NCI-H510A treated with DMSO at 0.1 percent for 48 hours (cell line): Measurements from ENCODE around the gene ABI1.

Experiments used
- DNase-seq: peaks from one replicate; lab custom pipeline; 2025; lab: John Stamatoyannopoulos, UW

The ABI1 gene

DNA sequence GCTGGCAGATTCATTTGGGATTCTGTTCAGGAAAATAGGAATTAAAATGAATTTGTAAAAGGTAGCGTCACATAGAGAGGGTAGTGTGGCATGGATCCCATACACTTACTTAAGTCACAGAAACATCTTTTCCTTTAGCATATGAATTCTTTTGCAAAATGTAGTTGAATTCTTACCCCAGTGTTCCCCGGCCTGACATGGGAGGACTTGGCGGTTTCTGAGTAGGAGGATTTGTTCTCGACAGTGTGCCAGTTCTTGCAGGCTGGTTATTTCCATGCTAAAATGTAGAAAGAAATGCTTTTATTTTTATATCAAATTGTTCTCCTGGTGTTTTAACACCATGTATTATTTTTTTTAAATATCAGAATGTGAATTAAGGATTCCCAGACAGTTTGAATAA is 90.7 kb downstream of the ABI1 start:
- no peak for DNase-seq

- DNase-seq, result no peak
These were observed 95.2 kb downstream of the ABI1 start for GRCh38 chr10:26765549-26765948.

DNA sequence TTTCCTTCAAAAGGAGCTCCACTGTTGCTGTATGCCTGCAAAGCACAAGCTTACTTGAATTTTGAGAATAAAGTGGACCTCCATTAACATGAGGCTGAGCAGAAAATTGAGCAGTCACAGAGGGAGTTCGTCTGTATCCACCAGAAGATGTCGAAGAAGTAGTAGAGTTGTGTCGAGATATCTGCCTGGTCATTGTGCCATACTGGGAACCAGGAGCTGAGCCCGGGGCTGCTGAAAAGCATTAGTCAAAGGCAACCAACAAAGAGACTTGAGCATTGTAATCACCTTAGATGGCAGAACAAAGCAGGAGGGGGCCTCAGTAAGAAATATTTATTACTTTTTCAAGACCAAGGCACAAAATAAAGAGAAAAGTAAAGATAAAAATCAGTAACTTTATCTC is 101.8 kb downstream of the ABI1 start:
- no peak for DNase-seq

DNA sequence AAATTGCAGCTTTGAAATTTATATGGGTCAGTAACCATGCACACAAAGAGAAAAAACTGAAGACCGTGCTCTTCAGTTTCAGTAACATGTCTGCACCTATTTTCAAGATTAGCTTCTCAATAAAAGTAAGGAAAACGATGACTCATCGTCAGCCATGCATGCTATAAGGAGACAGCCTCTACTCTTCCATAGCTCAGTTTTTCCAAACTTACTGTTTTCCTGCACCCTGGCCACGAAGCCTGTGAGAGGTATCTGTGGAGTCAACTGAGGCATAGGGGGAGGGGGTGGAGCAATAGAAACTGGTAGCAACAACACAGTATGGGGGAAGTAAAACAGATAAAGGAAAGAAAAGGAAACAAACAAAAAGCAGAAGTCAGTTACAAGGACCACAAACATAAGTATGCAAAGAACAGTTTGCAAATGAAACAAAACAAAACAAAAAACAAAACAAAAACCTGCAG is 105.3 kb downstream of the ABI1 start:
- no peak for DNase-seq

DNA sequence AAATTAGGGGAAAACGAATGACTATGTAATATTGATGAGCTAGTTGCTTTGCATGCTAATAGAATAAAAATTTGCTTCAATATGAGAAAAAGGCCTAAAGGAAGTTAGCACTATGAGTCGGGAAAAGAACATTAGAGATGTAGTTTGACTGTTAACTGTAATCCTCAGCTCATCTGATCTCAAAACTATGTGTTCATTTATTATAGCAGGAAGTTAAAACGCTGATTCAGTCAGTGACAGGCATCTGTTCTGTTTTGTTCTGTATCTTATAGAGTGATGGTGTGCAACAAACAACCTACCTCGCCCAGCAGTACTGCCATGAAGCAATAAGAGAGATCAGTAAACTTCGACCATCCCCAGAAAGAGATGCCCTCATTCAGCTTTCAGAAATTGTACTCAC is 114.7 kb downstream of the ABI1 start:
- no peak for DNase-seq

DNA sequence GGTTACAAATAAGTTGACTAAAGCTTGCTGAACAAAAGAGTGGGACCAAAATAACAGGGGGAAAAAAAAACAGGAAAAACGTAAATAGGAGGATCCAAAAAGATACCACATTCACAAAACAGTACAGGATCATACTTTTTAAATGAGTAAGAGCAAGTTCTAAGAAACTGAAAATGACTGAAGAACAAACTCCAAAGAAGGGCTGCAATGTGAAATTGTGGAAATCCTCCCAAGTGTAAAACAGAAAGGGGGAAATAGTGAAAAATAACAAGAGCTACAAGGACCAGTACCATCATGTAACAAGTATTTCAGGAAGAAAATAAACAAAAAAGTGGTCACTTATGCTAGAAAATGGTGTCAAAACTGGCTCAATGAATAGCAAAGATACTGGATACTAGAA is 116.9 kb downstream of the ABI1 start:
- no peak for DNase-seq

GRCh38 chr10:26743091-26743490 is 117.7 kb downstream of the ABI1 start:
- DNase-seq, result no peak

- no peak for DNase-seq
These were observed 119.4 kb downstream of the ABI1 start for GRCh38 chr10:26741368-26741767.

DNA sequence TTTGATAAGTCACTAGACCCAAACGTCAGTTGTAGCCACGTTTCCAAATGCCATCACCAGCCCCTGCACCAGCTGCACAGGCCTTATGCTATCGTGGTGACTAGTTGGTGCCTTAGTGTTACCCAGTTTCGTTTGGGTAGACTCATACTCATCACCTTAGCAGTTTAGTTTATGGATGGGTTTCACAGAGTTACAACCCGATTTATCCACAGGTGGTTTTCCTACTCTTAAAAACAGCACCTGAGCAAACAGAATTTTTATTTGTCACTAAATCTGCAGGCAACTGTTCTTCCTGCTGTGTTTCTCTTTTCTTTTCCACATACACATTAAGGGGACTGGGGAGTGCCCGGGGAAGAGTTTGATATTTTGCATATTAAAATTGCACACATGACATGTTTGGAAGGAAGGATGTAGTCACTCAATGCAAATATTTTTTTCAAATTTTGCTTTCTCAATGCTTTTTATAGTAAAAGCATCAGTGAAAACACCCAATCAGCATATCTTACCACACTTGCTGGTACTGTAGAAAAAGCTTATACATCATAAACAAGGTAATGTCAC is 121.6 kb downstream of the ABI1 start:
- no peak for DNase-seq

DNA sequence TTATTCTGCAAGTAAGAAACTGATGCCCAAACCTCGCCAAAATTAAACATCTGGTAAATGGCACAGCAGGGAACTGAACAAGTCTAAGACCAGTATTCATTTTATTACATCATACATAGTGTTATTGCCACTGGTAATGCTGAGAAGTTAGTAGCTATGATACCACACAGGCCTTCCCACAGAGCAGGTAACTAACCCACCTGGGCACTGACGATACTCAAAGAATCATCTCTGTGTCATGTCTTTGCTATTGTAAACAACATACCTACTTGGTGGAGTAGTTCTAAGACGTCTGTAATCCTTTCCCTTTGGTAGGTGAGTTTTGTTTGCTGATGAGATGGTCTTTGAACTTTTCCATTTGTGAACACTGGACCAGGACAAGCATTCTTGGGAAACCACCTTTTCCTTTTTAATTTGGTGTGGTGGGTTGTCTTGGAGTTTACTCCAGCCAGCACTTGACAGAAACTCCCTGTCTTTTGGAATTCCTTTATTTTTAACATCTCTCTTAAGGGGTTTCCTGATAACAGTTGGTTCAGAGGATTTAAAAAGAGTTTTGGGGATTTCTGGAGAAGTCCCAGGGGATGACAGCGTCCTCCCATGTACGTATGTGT is 122.4 kb downstream of the ABI1 start:
- no peak for DNase-seq

- no peak for DNase-seq
These were observed 123.0 kb downstream of the ABI1 start for GRCh38 chr10:26737730-26738129.

GRCh38 chr10:26735435-26735834 is 125.3 kb downstream of the ABI1 start:
- DNase-seq, result no peak

- DNase-seq, result peak; percentile 4
These were observed 126.8 kb downstream of the ABI1 start for GRCh38 chr10:26733750-26734568.

GRCh38 chr10:26730552-26730951 is 130.2 kb downstream of the ABI1 start:
- no peak for DNase-seq

GRCh38 chr10:26729395-26729794 is 131.4 kb downstream of the ABI1 start:
- no peak for DNase-seq

- DNase-seq, result no peak
These were observed 131.8 kb downstream of the ABI1 start for GRCh38 chr10:26728957-26729356.

GRCh38 chr10:26727005-26727404 is 133.8 kb downstream of the ABI1 start:
- no peak for DNase-seq

GRCh38 chr10:26725837-26726727 is 134.7 kb downstream of the ABI1 start:
- DNase-seq, result peak; percentile 33

DNA sequence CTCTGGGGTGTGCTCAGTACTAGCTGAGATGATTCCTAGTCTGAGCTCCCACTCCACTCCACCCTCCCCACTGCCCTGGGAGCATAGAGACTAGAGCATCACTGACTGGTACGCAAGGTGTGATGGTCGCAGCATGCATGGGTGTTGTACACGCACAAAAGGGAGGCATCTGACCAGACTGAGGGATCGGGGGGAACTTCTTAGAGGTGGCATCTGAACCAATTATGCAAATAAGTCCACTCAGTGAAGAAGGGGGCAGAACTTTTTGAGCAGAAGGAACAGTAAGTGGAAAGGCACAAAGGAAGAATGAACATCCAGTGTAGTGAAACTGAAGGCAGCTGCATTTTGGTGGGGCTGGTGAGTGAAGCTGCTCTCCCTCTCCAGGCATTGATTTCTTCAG is 137.7 kb downstream of the ABI1 start:
- no peak for DNase-seq

DNA sequence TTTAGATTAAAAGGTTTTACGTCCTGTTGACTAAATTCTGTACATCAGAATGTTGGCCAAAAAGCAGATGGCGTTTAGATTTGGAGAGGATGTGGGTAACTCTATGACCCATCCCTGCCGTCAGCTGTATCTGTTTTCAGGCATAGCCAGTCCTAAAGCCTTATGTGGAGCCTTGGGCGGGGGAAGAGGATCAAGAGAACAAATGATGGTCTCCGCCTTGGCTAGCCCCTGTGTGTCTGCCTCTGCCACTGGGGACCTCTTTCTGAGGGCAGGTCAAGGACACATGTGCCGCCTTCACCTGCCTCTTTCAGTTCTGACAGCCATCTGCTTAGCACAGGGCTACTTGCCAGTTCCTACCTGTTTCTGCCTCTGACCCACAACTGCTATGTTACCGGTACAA is 139.2 kb downstream of the ABI1 start:
- DNase-seq, result no peak

DNA sequence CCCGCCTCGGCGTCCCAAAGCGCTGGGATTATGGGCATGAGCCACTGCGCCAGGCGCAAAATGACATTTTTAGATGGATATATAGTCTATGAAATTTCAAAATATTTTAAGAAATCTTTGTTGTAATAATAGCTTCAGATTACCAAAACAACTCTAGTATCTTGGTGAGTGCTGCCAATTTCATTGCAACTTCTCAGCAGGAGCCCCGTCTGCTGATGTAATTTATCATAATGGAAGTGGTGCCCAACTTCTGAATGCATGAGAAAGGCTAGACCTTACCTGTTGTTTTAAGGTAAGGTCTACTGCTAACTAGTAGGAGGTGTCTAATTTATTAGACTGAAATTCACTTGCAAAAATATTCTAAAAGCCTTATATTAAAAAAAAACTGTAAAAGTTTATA is 143.3 kb downstream of the ABI1 start:
- no peak for DNase-seq

DNA sequence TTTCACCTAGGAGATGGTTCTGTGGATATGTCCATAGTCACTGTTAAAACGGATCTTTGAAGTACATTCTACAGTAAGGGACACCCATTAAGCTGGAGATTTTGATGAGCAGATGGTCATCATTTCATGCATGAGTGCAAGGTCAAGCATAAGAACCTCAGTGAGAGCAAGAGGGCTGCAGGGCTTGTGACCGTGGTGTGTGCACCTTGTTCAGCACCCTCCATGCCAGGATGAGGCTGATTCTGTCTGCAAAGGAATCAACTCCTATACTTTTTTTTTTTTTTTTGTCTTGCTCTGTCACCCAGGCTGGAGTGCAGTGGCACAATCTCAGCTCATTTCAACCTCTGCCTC is 145.6 kb downstream of the ABI1 start:
- DNase-seq, result no peak
